Omental fat pad (tissue), 4 donors: ENCODE data around the gene CDX1. TPM values are rescaled to one million over a fixed set of nuclear protein-coding genes. Genes with fewer than 3 reads are reported as not detected.

Experiments
- ATAC-seq: fragments of 150-250 bp; one replicate; pipeline ENCODE4 v1.9.1; 2016; ENCODE audit warnings: mild to moderate bottlenecking, moderate library complexity; ENCODE audit not compliant: low FRiP score
- DNase-seq: peaks from one replicate; pipeline ENCODE4 v3.0.0-alpha.2; 2019; ENCODE audit warnings: low spot score
- CTCF ChIP-seq, 3 donors: fragments of 450-650 bp; IDR thresholded peaks; one replicate each; pipeline ENCODE4 v1.5.1; 2016 to 2017; ENCODE audit warnings: antibody characterized with exemption in 3 of 3, mild to moderate bottlenecking in 3 of 3, moderate library complexity in 2 of 3
- total RNA-seq, 4 donors: library from RNA; depleted of rRNA; stranded (reverse); fragments of >200 nt; gene quantifications; one replicate each; pipeline ENCODE4 v1.1.0, GENCODE V29; 2016

The CDX1 gene
- total RNA-seq, 4 donors from 2014 or later: not detected

DNA sequence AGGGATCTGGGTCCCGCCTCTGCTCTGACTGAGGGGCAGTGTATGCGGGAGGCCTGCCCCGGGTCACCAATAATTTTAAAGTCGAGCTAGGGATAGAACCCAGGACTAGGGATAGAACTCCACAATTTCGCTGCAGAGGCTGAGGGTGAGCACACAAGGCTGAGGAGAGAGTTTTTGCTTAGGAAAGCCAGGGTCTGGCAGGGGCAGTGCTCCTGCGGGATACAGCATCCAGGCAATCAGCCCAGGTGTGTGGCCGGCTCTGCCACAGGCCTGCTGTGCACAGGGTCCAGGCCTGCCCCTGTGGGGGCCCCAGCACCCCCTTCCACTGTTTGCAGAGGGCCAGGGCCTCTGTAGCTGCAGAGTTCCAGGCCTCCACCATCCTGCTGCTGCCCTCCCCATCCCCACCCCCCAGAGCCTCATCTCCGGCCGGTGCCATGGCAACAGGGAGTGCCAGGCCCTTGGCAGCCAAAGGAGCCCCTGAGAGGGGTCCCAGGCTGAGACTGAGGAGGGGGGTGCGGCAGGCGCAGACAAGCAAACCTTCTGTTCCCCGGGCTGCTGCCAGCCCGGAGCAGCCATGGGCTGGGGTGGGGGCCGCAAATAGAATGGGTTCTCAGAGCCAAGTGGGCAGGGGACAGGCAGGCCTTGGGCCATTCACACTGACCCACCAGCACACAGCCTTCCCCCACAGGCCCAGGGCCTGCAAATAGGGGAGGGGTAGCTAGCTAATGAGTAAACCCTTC is 19.5 kb upstream of the CDX1 start:
- DNase-seq (no peak), ATAC-seq (no peak)
- TF ChIP-seq CTCF (IDR thresholded peaks at IDR 0.05): no peak

- DNase-seq (no peak), ATAC-seq (no peak)
- no peak for TF ChIP-seq CTCF (IDR thresholded peaks at IDR 0.05)
Measured at GRCh38 chr5:150147670-150148069, 18.9 kb upstream of the CDX1 start.

GRCh38 chr5:150148117-150148927 is 18.3 kb upstream of the CDX1 start:
- ATAC-seq (no peak), DNase-seq (no peak)

DNA sequence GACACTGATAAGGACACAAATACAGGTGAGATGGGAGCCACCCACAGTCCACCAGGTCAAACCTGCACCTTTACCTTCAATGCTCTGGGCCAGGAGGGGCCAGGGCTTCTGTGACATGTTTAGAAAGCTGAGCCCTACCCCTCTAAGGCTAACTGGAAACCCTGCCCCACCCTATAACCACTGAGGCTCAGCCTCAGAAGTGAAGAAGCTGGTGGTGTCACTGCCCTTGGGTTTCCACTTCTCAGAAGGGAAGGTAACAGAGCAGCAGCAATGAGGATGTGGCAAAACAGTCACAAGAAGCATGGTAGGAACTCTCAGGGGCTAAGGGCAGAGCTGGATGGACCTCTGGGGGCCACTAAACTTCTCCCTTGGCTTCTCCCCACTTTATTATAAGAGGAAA is 17.0 kb upstream of the CDX1 start:
- no peak for TF ChIP-seq CTCF (IDR thresholded peaks at IDR 0.05)
- no peak for ATAC-seq
- DNase-seq: no peak

More at GRCh38 chr5:150148117-150148927, 18.3 kb upstream of the CDX1 start:
- no peak for TF ChIP-seq CTCF (IDR thresholded peaks at IDR 0.05)

DNA sequence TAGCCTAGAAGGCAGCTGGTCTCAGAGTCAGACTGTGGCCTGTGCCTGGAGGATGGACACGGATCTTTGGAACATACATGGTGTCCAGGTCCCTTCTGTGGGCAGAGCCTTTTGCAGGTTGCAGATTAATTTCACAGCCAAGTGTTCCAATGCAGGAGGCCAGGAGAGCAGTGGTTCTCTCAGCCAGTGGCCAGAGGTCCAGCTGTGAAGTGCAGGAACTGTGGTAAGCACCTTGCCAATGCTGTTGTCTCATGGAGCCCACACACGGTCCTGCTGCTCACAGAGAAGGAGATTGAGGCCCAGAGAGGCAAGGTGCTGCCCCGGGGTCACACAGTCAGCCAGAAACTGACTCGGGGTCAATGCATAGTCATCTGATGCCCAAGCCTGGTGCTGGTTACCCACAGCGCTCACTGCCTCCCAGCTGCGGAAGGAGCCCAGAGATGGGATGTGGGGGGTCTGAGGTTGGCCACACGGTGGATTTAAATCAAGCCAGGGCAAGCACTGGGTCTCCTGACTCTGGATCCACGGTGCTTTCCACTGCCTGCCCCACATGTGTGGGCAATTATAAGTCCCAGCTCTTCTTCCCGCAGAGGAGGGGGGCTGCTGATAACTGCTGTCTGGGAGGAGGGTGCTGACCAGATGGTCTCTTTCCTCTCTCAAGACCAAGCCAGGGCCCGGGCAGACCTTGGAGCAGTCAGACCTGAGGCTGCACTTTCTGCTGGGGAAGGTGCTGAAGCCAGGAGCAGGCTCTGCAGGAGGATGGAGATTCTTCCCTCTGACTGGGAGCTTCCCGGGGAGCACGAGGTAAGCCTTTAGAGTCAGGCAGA is 13.7 kb upstream of the CDX1 start:
- no peak for DNase-seq
- no peak for ATAC-seq
- TF ChIP-seq CTCF (IDR thresholded peaks at IDR 0.05): no peak

DNA sequence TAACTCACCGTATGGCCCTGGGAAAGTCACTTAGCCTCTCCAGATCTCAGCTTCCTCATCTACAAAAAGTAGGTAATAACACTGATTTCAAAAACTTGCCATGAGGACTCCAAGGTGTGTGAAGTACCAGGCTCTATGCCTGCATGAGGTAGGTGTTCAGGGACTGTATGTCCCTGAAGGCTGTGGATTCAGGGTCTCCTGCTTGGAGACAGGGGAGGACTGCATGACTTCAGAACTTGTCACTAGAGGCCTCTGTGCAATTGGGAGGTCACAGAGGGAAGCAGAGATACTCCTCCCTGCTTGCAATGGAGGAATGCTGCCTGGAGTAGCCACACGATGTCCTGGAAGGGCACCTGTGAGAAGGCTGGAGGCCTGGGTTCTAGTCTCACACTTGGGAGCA is 13.1 kb upstream of the CDX1 start:
- ATAC-seq: no peak
- TF ChIP-seq CTCF (IDR thresholded peaks at IDR 0.05): no peak
- DNase-seq: no peak
